ENCODE measurements around the gene EXT2.

EXT2 gene

DNA sequence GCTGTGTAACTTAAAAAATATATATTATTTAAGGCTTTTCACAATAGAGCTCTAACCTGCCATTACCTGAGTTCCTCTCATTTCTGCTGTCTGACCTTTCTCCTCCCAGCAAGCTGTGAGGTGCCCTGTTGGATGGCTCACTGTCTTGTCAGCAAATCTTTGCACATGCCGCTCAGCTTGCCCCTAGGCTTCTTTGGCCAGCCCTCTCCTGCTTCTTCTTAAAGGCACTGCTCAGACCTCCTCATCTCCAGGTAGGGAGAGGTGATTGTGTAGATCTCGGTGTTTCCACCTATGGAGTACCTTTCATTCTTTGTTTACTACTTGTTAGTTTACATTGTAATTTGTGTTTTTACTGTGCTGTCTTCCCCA is 96.5 kb downstream of the EXT2 start:
- TF ChIP-seq, protein P1, sequence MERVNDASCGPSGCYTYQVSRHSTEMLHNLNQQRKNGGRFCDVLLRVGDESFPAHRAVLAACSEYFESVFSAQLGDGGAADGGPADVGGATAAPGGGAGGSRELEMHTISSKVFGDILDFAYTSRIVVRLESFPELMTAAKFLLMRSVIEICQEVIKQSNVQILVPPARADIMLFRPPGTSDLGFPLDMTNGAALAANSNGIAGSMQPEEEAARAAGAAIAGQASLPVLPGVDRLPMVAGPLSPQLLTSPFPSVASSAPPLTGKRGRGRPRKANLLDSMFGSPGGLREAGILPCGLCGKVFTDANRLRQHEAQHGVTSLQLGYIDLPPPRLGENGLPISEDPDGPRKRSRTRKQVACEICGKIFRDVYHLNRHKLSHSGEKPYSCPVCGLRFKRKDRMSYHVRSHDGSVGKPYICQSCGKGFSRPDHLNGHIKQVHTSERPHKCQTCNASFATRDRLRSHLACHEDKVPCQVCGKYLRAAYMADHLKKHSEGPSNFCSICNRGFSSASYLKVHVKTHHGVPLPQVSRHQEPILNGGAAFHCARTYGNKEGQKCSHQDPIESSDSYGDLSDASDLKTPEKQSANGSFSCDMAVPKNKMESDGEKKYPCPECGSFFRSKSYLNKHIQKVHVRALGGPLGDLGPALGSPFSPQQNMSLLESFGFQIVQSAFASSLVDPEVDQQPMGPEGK (CRISPR knock-in tag; IDR thresholded peaks at IDR 0.05; ENCODE audit: borderline replicate concordance) = no peak
- TF ChIP-seq ZNF70 (CRISPR knock-in tag; IDR thresholded peaks at IDR 0.05) = no peak
- no peak for TF ChIP-seq CREB5 (CRISPR knock-in tag; IDR thresholded peaks at IDR 0.05; ENCODE audit: low read depth)
- TF ChIP-seq RARB (CRISPR knock-in tag; IDR thresholded peaks at IDR 0.05) = no peak
- no peak for TF ChIP-seq TCF4 (CRISPR knock-in tag; IDR thresholded peaks at IDR 0.05; ENCODE audit: borderline replicate concordance)
- TF ChIP-seq GLIS3 (CRISPR knock-in tag; IDR thresholded peaks at IDR 0.05) = no peak
- no peak for TF ChIP-seq TOX (CRISPR knock-in tag; IDR thresholded peaks at IDR 0.05; ENCODE audit: borderline replicate concordance)
- no peak for TF ChIP-seq CSDC2 (CRISPR knock-in tag; IDR thresholded peaks at IDR 0.05)
- no peak for TF ChIP-seq ZNF8 (CRISPR knock-in tag; IDR thresholded peaks at IDR 0.05)
- TF ChIP-seq, protein P2, sequence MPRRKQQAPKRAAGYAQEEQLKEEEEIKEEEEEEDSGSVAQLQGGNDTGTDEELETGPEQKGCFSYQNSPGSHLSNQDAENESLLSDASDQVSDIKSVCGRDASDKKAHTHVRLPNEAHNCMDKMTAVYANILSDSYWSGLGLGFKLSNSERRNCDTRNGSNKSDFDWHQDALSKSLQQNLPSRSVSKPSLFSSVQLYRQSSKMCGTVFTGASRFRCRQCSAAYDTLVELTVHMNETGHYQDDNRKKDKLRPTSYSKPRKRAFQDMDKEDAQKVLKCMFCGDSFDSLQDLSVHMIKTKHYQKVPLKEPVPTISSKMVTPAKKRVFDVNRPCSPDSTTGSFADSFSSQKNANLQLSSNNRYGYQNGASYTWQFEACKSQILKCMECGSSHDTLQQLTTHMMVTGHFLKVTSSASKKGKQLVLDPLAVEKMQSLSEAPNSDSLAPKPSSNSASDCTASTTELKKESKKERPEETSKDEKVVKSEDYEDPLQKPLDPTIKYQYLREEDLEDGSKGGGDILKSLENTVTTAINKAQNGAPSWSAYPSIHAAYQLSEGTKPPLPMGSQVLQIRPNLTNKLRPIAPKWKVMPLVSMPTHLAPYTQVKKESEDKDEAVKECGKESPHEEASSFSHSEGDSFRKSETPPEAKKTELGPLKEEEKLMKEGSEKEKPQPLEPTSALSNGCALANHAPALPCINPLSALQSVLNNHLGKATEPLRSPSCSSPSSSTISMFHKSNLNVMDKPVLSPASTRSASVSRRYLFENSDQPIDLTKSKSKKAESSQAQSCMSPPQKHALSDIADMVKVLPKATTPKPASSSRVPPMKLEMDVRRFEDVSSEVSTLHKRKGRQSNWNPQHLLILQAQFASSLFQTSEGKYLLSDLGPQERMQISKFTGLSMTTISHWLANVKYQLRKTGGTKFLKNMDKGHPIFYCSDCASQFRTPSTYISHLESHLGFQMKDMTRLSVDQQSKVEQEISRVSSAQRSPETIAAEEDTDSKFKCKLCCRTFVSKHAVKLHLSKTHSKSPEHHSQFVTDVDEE (CRISPR knock-in tag; IDR thresholded peaks at IDR 0.05) = no peak
- TF ChIP-seq ZFP3 (CRISPR knock-in tag; IDR thresholded peaks at IDR 0.05) = no peak
- no peak for ATAC-seq

- no peak for TF ChIP-seq SNAI2 (CRISPR knock-in tag; IDR thresholded peaks at IDR 0.05)
- TF ChIP-seq TOX (CRISPR knock-in tag; IDR thresholded peaks at IDR 0.05; ENCODE audit: borderline replicate concordance) = no peak
- TF ChIP-seq CSDC2 (CRISPR knock-in tag; IDR thresholded peaks at IDR 0.05) = no peak
- TF ChIP-seq, protein P1 (CRISPR knock-in tag; IDR thresholded peaks at IDR 0.05; ENCODE audit: borderline replicate concordance) = no peak
- ATAC-seq = no peak
These were observed 97.1 kb downstream of the EXT2 start for GRCh38 chr11:44192462-44193100.

- TF ChIP-seq, protein P2 (CRISPR knock-in tag; IDR thresholded peaks at IDR 0.05) = no peak
- TF ChIP-seq TCF4 (CRISPR knock-in tag; IDR thresholded peaks at IDR 0.05; ENCODE audit: borderline replicate concordance) (no peak), PPARA (CRISPR knock-in tag; IDR thresholded peaks at IDR 0.05; ENCODE audit: borderline replicate concordance) (no peak), TOX (CRISPR knock-in tag; IDR thresholded peaks at IDR 0.05; ENCODE audit: borderline replicate concordance) (no peak), ZFP3 (CRISPR knock-in tag; IDR thresholded peaks at IDR 0.05) (no peak), ZFP30 (CRISPR knock-in tag; IDR thresholded peaks at IDR 0.05) (no peak), CSDC2 (CRISPR knock-in tag; IDR thresholded peaks at IDR 0.05) (no peak), RARB (CRISPR knock-in tag; IDR thresholded peaks at IDR 0.05) (no peak), ZNF70 (CRISPR knock-in tag; IDR thresholded peaks at IDR 0.05) (no peak), OSR1 (CRISPR knock-in tag; IDR thresholded peaks at IDR 0.05) (no peak)
- TF ChIP-seq, protein P1 (CRISPR knock-in tag; IDR thresholded peaks at IDR 0.05; ENCODE audit: borderline replicate concordance) = no peak
- no peak for ATAC-seq
These were observed 98.4 kb downstream of the EXT2 start for GRCh38 chr11:44193856-44194255.
